Neural cell (in vitro differentiated cells): Measurements from ENCODE around the gene SNUPN. TPM values are rescaled to one million over a fixed set of nuclear protein-coding genes. Genes with fewer than 3 reads are reported as not detected.

Experiments used
- H2AFZ ChIP-seq: fragments of 200-600, 300-800 bp; sonication (generic), shearing (Covaris generic); 2 replicates; pipeline ENCODE4 v1.6.0; 2014; ENCODE audit warnings: low read depth, mild to moderate bottlenecking, antibody characterized with exemption, low read length, moderate library complexity
- H3F3A ChIP-seq: fragments of 200-600 bp; shearing (Covaris generic); 2 replicates; pipeline ENCODE4 v1.6.1; 2016; ENCODE audit warnings: mild to moderate bottlenecking, moderate library complexity, mixed read lengths, antibody characterized with exemption, low read length; ENCODE audit not compliant: insufficient read depth, poor library complexity, severe bottlenecking
- H3K27ac ChIP-seq: fragments of 200-600, 300-800 bp; sonication (generic), shearing (Covaris generic); 2 replicates; pipeline ENCODE4 v1.5.1; 2014; ENCODE audit warnings: mild to moderate bottlenecking, low read length, moderate library complexity
- H3K27me3 ChIP-seq: fragments of 300-800, 200-600 bp; sonication (generic), shearing (Covaris generic); 2 replicates; pipeline ENCODE4 v1.6.0; 2014; ENCODE audit warnings: mild to moderate bottlenecking, low read depth, low read length, moderate library complexity; ENCODE audit not compliant: insufficient read depth
- H3K36me3 ChIP-seq: fragments of 300-800, 200-600 bp; sonication (generic), shearing (Covaris generic); 2 replicates; pipeline ENCODE4 v1.5.1; 2014; ENCODE audit warnings: mild to moderate bottlenecking, antibody characterized with exemption, low read length, moderate library complexity; ENCODE audit not compliant: insufficient read depth
- H3K4me2 ChIP-seq: fragments of 300-800, 200-600 bp; sonication (generic), shearing (Covaris generic); 2 replicates; pipeline ENCODE4 v1.6.0; 2014; ENCODE audit warnings: mild to moderate bottlenecking, low read length
- H3K4me3 ChIP-seq: fragments of 300-800, 200-600 bp; sonication (generic), shearing (Covaris generic); 2 replicates; pipeline ENCODE4 v1.5.1; 2014; ENCODE audit warnings: mild to moderate bottlenecking, low read length, moderate library complexity
- H3K79me2 ChIP-seq: fragments of 200-600 bp; shearing (Covaris generic); replicated peaks from 2 replicates; pipeline ENCODE4 v1.6.0; 2014; ENCODE audit warnings: mild to moderate bottlenecking, low read length, moderate library complexity; ENCODE audit not compliant: insufficient read depth
- H3K9ac ChIP-seq: fragments of 300-800, 200-600 bp; sonication (generic), shearing (Covaris generic); 2 replicates; pipeline ENCODE4 v1.6.1; 2016; ENCODE audit warnings: mild to moderate bottlenecking, low read length, mixed read lengths
- H3K9me2 ChIP-seq: fragments of 200-600 bp; shearing (Covaris generic); 2 replicates; pipeline ENCODE4 v1.6.1; 2016; ENCODE audit warnings: mild to moderate bottlenecking, low read length, mixed read lengths; ENCODE audit not compliant: insufficient read depth
- H3K9me3 ChIP-seq: fragments of 200-600, 300-800 bp; sonication (generic), shearing (Covaris generic); 2 replicates; pipeline ENCODE4 v1.6.1; 2016; ENCODE audit warnings: mild to moderate bottlenecking, mixed run types, low read length, moderate library complexity, mixed read lengths
- H4K20me1 ChIP-seq: fragments of 200-600 bp; shearing (Covaris generic); 2 replicates; pipeline ENCODE4 v1.6.1; 2016; ENCODE audit warnings: mild to moderate bottlenecking, mixed run types; ENCODE audit not compliant: insufficient read depth
- CTCF ChIP-seq: fragments of 450-650 bp; IDR thresholded peaks from 2 replicates; pipeline ENCODE4 v1.5.1; 2014; ENCODE audit warnings: antibody characterized with exemption, mild to moderate bottlenecking, moderate library complexity; ENCODE audit not compliant: poor library complexity, severe bottlenecking
- EP300 ChIP-seq: fragments of 450-650 bp; conservative IDR thresholded peaks from 2 replicates; pipeline ENCODE4 v1.6.1; 2014; ENCODE audit warnings: antibody characterized with exemption, mild to moderate bottlenecking, moderate library complexity; ENCODE audit not compliant: poor library complexity, severe bottlenecking
- EZH2 ChIP-seq: fragments of 200-600, 300-800 bp; shearing (Covaris generic), sonication (generic); IDR thresholded peaks from 2 replicates; pipeline ENCODE4 v1.6.1; 2014; ENCODE audit warnings: antibody characterized with exemption, low read length, borderline replicate concordance, mild to moderate bottlenecking; ENCODE audit not compliant: insufficient read depth, poor library complexity, severe bottlenecking
- MXI1 ChIP-seq: fragments of 450-650 bp; conservative IDR thresholded peaks from 2 replicates; pipeline ENCODE4 v1.6.1; 2014; ENCODE audit warnings: antibody characterized with exemption, mild to moderate bottlenecking; ENCODE audit not compliant: poor library complexity, severe bottlenecking
- POLR2AphosphoS5 ChIP-seq: IDR thresholded peaks from 2 replicates; pipeline ENCODE4 v1.6.1; 2012
- RAD21 ChIP-seq: fragments of 450-650 bp; conservative IDR thresholded peaks from 2 replicates; pipeline ENCODE4 v1.6.1; 2014; ENCODE audit warnings: antibody characterized with exemption, mild to moderate bottlenecking, moderate library complexity
- REST ChIP-seq: IDR thresholded peaks from 2 replicates; pipeline ENCODE4 v1.6.1; 2012; ENCODE audit warnings: borderline replicate concordance
- SMC3 ChIP-seq: fragments of 450-650 bp; conservative IDR thresholded peaks from 2 replicates; pipeline ENCODE4 v1.6.1; 2014; ENCODE audit warnings: antibody characterized with exemption, mild to moderate bottlenecking, moderate library complexity; ENCODE audit not compliant: poor library complexity
- TAF1 ChIP-seq: IDR thresholded peaks from 2 replicates; pipeline ENCODE4 v1.6.1; 2012; ENCODE audit warnings: low read depth
- polyA plus RNA-seq: library from polyadenylated mRNA; depleted of rRNA; stranded (reverse); fragments of >200 nt; gene quantifications from 2 replicates; pipeline ENCODE4 v1.2.3, GENCODE V29; 2014

SNUPN gene
- polyA plus RNA-seq, 1 donor from 2014 or later: 19.0 TPM

- H3K36me3 ChIP-seq: no peaks in the 10 kb centered on the region
- no peak overlapping the region for H3K27ac ChIP-seq
- TF ChIP-seq EP300: no peak
- no peak for TF ChIP-seq RAD21
- TF ChIP-seq SMC3: no peak
- TF ChIP-seq REST: no peak
- no peak for TF ChIP-seq TAF1
- no peak for TF ChIP-seq EZH2
- no peak for TF ChIP-seq POLR2AphosphoS5
- no peak for TF ChIP-seq MXI1
- TF ChIP-seq CTCF: no peak
- H2AFZ ChIP-seq: no peak overlapping the region
- no peaks in the 10 kb centered on the region for H4K20me1 ChIP-seq
- H3K9me3 ChIP-seq: no peaks in the 10 kb centered on the region
- no peak overlapping the region for H3K4me3 ChIP-seq
- no peaks in the 10 kb centered on the region for H3K79me2 ChIP-seq
- no peak overlapping the region for H3K4me2 ChIP-seq
- H3K9me2 ChIP-seq: no peaks in the 10 kb centered on the region
- H3K27me3 ChIP-seq: no peaks in the 10 kb centered on the region
- H3K9ac ChIP-seq: no peak overlapping the region
- H3F3A ChIP-seq: no peaks in the 10 kb centered on the region
These were observed 31.3 kb upstream of the SNUPN start for GRCh38 chr15:75656813-75657212.

- H2AFZ ChIP-seq: no peak overlapping the region
- no peak overlapping the region for H3K9ac ChIP-seq
- H3K4me2 ChIP-seq: no peak overlapping the region
- H3K9me2 ChIP-seq: no peaks in the 10 kb centered on the region
- TF ChIP-seq SMC3 (no peak), CTCF (no peak), RAD21 (no peak), REST (no peak), MXI1 (no peak), EP300 (no peak), TAF1 (no peak), EZH2 (no peak), POLR2AphosphoS5 (no peak)
- no peaks in the 10 kb centered on the region for H3K36me3 ChIP-seq
- no peaks in the 10 kb centered on the region for H3K9me3 ChIP-seq
- H3K79me2 ChIP-seq: no peaks in the 10 kb centered on the region
- H3K27me3 ChIP-seq: no peaks in the 10 kb centered on the region
- no peak overlapping the region for H3K4me3 ChIP-seq
- H3F3A ChIP-seq: no peaks in the 10 kb centered on the region
- no peak overlapping the region for H3K27ac ChIP-seq
- no peaks in the 10 kb centered on the region for H4K20me1 ChIP-seq
These were observed 30.8 kb upstream of the SNUPN start for GRCh38 chr15:75656331-75656730.
